ENCODE data around the gene MYPOP. TPM values are rescaled to one million over a fixed set of nuclear protein-coding genes. Genes with fewer than 3 reads are reported as not detected.

Gene MYPOP
- total and polyA plus RNA-seq, 9 of the 15 experiments (the other 6 are each of a cell fraction or from before 2014, with no cell fraction given) = 0.32 to 7.6 (median 1.6) TPM

- TF ChIP-seq ZNF592 (IDR thresholded peaks at IDR 0.05) (peak; percentile 85), CREB1 (IDR thresholded peaks at IDR 0.05) (no peak), CREB1 (CRISPR knock-in tag; IDR thresholded peaks at IDR 0.05) (0 out of 2 replicates have a peak, but pooled peaks have one; percentile 38), MLLT1 (IDR thresholded peaks at IDR 0.05) (no peak), XRCC4 (IDR thresholded peaks at IDR 0.05; ENCODE audit: extremely low read depth, insufficient read depth, insufficient read length) (no peak), MBD2 (IDR thresholded peaks at IDR 0.05; ENCODE audit: borderline replicate concordance, low read depth) (peak; percentile 85), GATAD2B (IDR thresholded peaks at IDR 0.05; ENCODE audit: borderline replicate concordance) (peak; percentile 79; the same call in 1 of the 2 replicates), ZBTB7A (IDR thresholded peaks at IDR 0.05; ENCODE audit: borderline replicate concordance, control insufficient read depth, low read depth, low read length) (peak; percentile 58; the same call in 1 of the 2 replicates), ZNF384 (IDR thresholded peaks at IDR 0.05; ENCODE audit: low read depth, low read length) (no peak), HOXB6 (CRISPR knock-in tag; IDR thresholded peaks at IDR 0.05; ENCODE audit: borderline replicate concordance) (no peak), NELFE (IDR thresholded peaks at IDR 0.05; ENCODE audit: insufficient read depth, insufficient read length) (no peak), ZNF766 (CRISPR knock-in tag; conservative IDR thresholded peaks at IDR 0.05) (peak; percentile 62; the same call in 1 of the 2 replicates), ZNF740 (CRISPR knock-in tag; IDR thresholded peaks at IDR 0.05) (peak; percentile 93), ZNF740 (tag; IDR thresholded peaks at IDR 0.05) (peak in 1 of 2 experiments; percentile 88; a peak in 2 of 4 replicates), ETS2 (tag; IDR thresholded peaks at IDR 0.05; ENCODE audit: borderline replicate concordance, poor library complexity, severe bottlenecking) (no peak), TAF7 (tag; IDR thresholded peaks at IDR 0.05) (no peak), ZBTB1 (CRISPR knock-in tag; IDR thresholded peaks at IDR 0.05; ENCODE audit: borderline replicate concordance, low read depth) (peak; percentile 64), CCNT2 (IDR thresholded peaks at IDR 0.05; ENCODE audit: borderline replicate concordance, extremely low read depth, insufficient read length, low read depth, low read length) (peak; percentile 73)
- TF ChIP-seq, protein P1, sequence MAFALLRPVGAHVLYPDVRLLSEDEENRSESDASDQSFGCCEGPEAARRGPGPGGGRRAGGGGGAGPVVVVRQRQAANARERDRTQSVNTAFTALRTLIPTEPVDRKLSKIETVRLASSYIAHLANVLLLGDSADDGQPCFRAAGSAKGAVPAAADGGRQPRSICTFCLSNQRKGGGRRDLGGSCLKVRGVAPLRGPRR (CRISPR knock-in tag; IDR thresholded peaks at IDR 0.05) = no peak
Observed at GRCh38 chr19:45885556-45886426, 16.6 kb downstream of the MYPOP start, which contains the start of gene IRF2BP1 (continued).
